ENCODE results near the gene RNPS1. TPM values are rescaled to one million over a fixed set of nuclear protein-coding genes. Genes with fewer than 3 reads are reported as not detected.

The RNPS1 gene
- total and polyA plus RNA-seq, 9 of the 15 experiments (the other 6 are each of a cell fraction or from before 2014, with no cell fraction given), result 44.9 to 338 (median 202) TPM

DNA sequence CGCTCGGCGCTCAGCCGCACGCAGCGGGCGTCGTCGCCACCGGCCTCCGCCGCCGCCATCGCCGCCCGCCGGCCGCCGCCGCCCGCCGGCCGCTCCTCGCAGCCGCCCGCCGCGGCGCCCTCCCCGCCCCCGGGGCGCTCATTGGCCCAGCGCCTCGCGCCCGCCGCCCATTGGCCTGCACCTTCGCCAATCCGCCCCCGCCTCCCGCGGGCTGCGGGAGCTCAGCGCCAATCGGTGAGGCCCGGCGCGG is 53.3 kb downstream of the RNPS1 start, which contains the start of gene PGP (continued):
- TF ChIP-seq, protein P1, sequence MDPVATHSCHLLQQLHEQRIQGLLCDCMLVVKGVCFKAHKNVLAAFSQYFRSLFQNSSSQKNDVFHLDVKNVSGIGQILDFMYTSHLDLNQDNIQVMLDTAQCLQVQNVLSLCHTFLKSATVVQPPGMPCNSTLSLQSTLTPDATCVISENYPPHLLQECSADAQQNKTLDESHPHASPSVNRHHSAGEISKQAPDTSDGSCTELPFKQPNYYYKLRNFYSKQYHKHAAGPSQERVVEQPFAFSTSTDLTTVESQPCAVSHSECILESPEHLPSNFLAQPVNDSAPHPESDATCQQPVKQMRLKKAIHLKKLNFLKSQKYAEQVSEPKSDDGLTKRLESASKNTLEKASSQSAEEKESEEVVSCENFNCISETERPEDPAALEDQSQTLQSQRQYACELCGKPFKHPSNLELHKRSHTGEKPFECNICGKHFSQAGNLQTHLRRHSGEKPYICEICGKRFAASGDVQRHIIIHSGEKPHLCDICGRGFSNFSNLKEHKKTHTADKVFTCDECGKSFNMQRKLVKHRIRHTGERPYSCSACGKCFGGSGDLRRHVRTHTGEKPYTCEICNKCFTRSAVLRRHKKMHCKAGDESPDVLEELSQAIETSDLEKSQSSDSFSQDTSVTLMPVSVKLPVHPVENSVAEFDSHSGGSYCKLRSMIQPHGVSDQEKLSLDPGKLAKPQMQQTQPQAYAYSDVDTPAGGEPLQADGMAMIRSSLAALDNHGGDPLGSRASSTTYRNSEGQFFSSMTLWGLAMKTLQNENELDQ (CRISPR knock-in tag; IDR thresholded peaks at IDR 0.05; ENCODE audit: borderline replicate concordance), result no peak
- TF ChIP-seq, protein P2, sequence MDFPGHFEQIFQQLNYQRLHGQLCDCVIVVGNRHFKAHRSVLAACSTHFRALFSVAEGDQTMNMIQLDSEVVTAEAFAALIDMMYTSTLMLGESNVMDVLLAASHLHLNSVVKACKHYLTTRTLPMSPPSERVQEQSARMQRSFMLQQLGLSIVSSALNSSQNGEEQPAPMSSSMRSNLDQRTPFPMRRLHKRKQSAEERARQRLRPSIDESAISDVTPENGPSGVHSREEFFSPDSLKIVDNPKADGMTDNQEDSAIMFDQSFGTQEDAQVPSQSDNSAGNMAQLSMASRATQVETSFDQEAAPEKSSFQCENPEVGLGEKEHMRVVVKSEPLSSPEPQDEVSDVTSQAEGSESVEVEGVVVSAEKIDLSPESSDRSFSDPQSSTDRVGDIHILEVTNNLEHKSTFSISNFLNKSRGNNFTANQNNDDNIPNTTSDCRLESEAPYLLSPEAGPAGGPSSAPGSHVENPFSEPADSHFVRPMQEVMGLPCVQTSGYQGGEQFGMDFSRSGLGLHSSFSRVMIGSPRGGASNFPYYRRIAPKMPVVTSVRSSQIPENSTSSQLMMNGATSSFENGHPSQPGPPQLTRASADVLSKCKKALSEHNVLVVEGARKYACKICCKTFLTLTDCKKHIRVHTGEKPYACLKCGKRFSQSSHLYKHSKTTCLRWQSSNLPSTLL (IDR thresholded peaks at IDR 0.05), result no peak
- TF ChIP-seq, protein P3, sequence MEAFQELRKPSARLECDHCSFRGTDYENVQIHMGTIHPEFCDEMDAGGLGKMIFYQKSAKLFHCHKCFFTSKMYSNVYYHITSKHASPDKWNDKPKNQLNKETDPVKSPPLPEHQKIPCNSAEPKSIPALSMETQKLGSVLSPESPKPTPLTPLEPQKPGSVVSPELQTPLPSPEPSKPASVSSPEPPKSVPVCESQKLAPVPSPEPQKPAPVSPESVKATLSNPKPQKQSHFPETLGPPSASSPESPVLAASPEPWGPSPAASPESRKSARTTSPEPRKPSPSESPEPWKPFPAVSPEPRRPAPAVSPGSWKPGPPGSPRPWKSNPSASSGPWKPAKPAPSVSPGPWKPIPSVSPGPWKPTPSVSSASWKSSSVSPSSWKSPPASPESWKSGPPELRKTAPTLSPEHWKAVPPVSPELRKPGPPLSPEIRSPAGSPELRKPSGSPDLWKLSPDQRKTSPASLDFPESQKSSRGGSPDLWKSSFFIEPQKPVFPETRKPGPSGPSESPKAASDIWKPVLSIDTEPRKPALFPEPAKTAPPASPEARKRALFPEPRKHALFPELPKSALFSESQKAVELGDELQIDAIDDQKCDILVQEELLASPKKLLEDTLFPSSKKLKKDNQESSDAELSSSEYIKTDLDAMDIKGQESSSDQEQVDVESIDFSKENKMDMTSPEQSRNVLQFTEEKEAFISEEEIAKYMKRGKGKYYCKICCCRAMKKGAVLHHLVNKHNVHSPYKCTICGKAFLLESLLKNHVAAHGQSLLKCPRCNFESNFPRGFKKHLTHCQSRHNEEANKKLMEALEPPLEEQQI (IDR thresholded peaks at IDR 0.05), result no peak
- TF ChIP-seq ZNF232 (CRISPR knock-in tag; IDR thresholded peaks at IDR 0.05), result no peak
- TF ChIP-seq NEUROD1 (IDR thresholded peaks at IDR 0.05; ENCODE audit: borderline replicate concordance, low read depth, low read length, partially characterized antibody), result peak; percentile 100
- TF ChIP-seq SPI1 (IDR thresholded peaks at IDR 0.05; ENCODE audit: borderline replicate concordance, low read depth, low read length), result no peak
- no peak for TF ChIP-seq ZNF764 (CRISPR knock-in tag; IDR thresholded peaks at IDR 0.05; ENCODE audit: low read depth)
- TF ChIP-seq ZNF766 (CRISPR knock-in tag; conservative IDR thresholded peaks at IDR 0.05), result peak; percentile 98
- TF ChIP-seq, protein P4, sequence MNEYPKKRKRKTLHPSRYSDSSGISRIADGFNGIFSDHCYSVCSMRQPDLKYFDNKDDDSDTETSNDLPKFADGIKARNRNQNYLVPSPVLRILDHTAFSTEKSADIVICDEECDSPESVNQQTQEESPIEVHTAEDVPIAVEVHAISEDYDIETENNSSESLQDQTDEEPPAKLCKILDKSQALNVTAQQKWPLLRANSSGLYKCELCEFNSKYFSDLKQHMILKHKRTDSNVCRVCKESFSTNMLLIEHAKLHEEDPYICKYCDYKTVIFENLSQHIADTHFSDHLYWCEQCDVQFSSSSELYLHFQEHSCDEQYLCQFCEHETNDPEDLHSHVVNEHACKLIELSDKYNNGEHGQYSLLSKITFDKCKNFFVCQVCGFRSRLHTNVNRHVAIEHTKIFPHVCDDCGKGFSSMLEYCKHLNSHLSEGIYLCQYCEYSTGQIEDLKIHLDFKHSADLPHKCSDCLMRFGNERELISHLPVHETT (CRISPR knock-in tag; conservative IDR thresholded peaks at IDR 0.05 in 1 of 2, IDR thresholded peaks at IDR 0.05 in 1 of 2), result peak in 1 of 2 experiments; percentile 99; a peak in 2 of 4 replicates
- no peak for TF ChIP-seq POLR3G (IDR thresholded peaks at IDR 0.05; ENCODE audit: extremely low read depth, insufficient read length, insufficient replicate concordance)
- TF ChIP-seq ESRRB (CRISPR knock-in tag; IDR thresholded peaks at IDR 0.05; ENCODE audit: borderline replicate concordance), result peak; percentile 82; the same call in 1 of the 2 replicates
- TF ChIP-seq, protein P5, sequence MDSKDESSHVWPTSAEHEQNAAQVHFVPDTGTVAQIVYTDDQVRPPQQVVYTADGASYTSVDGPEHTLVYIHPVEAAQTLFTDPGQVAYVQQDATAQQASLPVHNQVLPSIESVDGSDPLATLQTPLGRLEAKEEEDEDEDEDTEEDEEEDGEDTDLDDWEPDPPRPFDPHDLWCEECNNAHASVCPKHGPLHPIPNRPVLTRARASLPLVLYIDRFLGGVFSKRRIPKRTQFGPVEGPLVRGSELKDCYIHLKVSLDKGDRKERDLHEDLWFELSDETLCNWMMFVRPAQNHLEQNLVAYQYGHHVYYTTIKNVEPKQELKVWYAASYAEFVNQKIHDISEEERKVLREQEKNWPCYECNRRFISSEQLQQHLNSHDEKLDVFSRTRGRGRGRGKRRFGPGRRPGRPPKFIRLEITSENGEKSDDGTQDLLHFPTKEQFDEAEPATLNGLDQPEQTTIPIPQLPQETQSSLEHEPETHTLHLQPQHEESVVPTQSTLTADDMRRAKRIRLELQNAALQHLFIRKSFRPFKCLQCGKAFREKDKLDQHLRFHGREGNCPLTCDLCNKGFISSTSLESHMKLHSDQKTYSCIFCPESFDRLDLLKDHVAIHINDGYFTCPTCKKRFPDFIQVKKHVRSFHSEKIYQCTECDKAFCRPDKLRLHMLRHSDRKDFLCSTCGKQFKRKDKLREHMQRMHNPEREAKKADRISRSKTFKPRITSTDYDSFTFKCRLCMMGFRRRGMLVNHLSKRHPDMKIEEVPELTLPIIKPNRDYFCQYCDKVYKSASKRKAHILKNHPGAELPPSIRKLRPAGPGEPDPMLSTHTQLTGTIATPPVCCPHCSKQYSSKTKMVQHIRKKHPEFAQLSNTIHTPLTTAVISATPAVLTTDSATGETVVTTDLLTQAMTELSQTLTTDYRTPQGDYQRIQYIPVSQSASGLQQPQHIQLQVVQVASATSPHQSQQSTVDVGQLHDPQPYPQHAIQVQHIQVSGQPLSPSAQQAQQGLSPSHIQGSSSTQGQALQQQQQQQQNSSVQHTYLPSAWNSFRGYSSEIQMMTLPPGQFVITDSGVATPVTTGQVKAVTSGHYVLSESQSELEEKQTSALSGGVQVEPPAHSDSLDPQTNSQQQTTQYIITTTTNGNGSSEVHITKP (IDR thresholded peaks at IDR 0.05; ENCODE audit: partially characterized antibody), result no peak
- TF ChIP-seq, protein P6, sequence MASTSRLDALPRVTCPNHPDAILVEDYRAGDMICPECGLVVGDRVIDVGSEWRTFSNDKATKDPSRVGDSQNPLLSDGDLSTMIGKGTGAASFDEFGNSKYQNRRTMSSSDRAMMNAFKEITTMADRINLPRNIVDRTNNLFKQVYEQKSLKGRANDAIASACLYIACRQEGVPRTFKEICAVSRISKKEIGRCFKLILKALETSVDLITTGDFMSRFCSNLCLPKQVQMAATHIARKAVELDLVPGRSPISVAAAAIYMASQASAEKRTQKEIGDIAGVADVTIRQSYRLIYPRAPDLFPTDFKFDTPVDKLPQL (IDR thresholded peaks at IDR 0.05; ENCODE audit: extremely low read depth, insufficient read length), result no peak
- TF ChIP-seq SMAD4 (CRISPR knock-in tag; conservative IDR thresholded peaks at IDR 0.05), result peak; percentile 91; the same call in 1 of the 2 replicates

Measured in K562 (cell line).